Trophoblast cell (in vitro differentiated cells and primary cell): ENCODE data around the gene DDIT4.

Source experiments
- DNase-seq, 2 donors: peaks; one replicate each; pipeline ENCODE4 v3.0.0-alpha.2; 2016
- H2AFZ ChIP-seq: 2 replicates; pipeline ENCODE4 v1.6.1; 2013; ENCODE audit warnings: low read length, moderate library complexity, mild to moderate bottlenecking; ENCODE audit not compliant: insufficient read depth, poor library complexity
- H2AK5ac ChIP-seq: 2 replicates; pipeline ENCODE4 v1.6.1; 2013; ENCODE audit warnings: mild to moderate bottlenecking, low read length
- H2BK120ac ChIP-seq: 2 replicates; pipeline ENCODE4 v1.6.1; 2013; ENCODE audit warnings: low read length, mild to moderate bottlenecking, moderate library complexity; ENCODE audit not compliant: insufficient read depth, poor library complexity
- H2BK12ac ChIP-seq: 2 replicates; pipeline ENCODE4 v1.6.1; 2013; ENCODE audit warnings: mild to moderate bottlenecking, low read length, moderate library complexity
- H2BK5ac ChIP-seq: 2 replicates; pipeline ENCODE4 v1.6.1; 2013; ENCODE audit warnings: low read length, low read depth, moderate library complexity, mild to moderate bottlenecking; ENCODE audit not compliant: poor library complexity
- H3K14ac ChIP-seq: 2 replicates; pipeline ENCODE4 v1.6.1; 2013; ENCODE audit warnings: mild to moderate bottlenecking, low read length
- H3K18ac ChIP-seq: 2 replicates; pipeline ENCODE4 v1.6.1; 2013; ENCODE audit warnings: mild to moderate bottlenecking, low read length
- H3K23ac ChIP-seq: 2 replicates; pipeline ENCODE4 v1.6.1; 2013; ENCODE audit warnings: low read length
- H3K27ac ChIP-seq: 2 replicates; pipeline ENCODE4 v1.5.1; 2013; ENCODE audit warnings: low read depth, mild to moderate bottlenecking, inconsistent platforms, low read length, moderate library complexity
- H3K27me3 ChIP-seq: 2 replicates; pipeline ENCODE4 v1.6.1; 2013; ENCODE audit warnings: inconsistent platforms, mild to moderate bottlenecking, low read length, moderate library complexity; ENCODE audit not compliant: insufficient read depth
- H3K36me3 ChIP-seq, 2 experiments: 1 replicate in 1 of 2; 2 replicates in 1 of 2; pipeline ENCODE4 v1.6.1; 2013; ENCODE audit warnings: low read length in 2 of 2, mild to moderate bottlenecking in 2 of 2, moderate library complexity in 1 of 2; ENCODE audit not compliant: insufficient read depth in 2 of 2, control insufficient read depth in 1 of 2
- H3K4ac ChIP-seq: 2 replicates; pipeline ENCODE4 v1.6.1; 2013; ENCODE audit warnings: low read depth, mild to moderate bottlenecking, low read length, moderate library complexity
- H3K4me1 ChIP-seq, 2 experiments: 1 replicate in 1 of 2; 2 replicates in 1 of 2; pipeline ENCODE4 v1.6.1; 2013; ENCODE audit warnings: low read length in 2 of 2, mild to moderate bottlenecking in 2 of 2, moderate library complexity in 1 of 2; ENCODE audit not compliant: insufficient read depth in 2 of 2, control insufficient read depth in 1 of 2
- H3K4me2 ChIP-seq: 2 replicates; pipeline ENCODE4 v1.6.1; 2013; ENCODE audit warnings: inconsistent platforms, mild to moderate bottlenecking, low read length, moderate library complexity
- H3K4me3 ChIP-seq: 2 replicates; pipeline ENCODE4 v1.5.1; 2013; ENCODE audit warnings: mild to moderate bottlenecking, low read depth, low read length, inconsistent platforms
- H3K79me1 ChIP-seq: one replicate; pipeline ENCODE4 v1.6.1; 2013; ENCODE audit warnings: low read length
- H3K79me2 ChIP-seq: 2 replicates; pipeline ENCODE4 v1.6.1; 2013; ENCODE audit warnings: low read length, mild to moderate bottlenecking; ENCODE audit not compliant: control insufficient read depth, insufficient read depth, poor library complexity
- H3K9ac ChIP-seq: 2 replicates; pipeline ENCODE4 v1.6.1; 2013; ENCODE audit warnings: mild to moderate bottlenecking, low read length
- H3K9me3 ChIP-seq: 2 replicates; pipeline ENCODE4 v1.6.1; 2013; ENCODE audit warnings: low read depth, mild to moderate bottlenecking, control low read depth, inconsistent platforms, low read length; ENCODE audit not compliant: insufficient read depth
- H4K12ac ChIP-seq: 2 replicates; pipeline ENCODE4 v1.6.1; 2013; ENCODE audit warnings: low read depth, mild to moderate bottlenecking, low read length, moderate library complexity
- H4K8ac ChIP-seq: 2 replicates; pipeline ENCODE4 v1.6.1; 2013; ENCODE audit warnings: low read depth, mild to moderate bottlenecking, low read length, moderate library complexity
- H4K91ac ChIP-seq: one replicate; pipeline ENCODE4 v1.6.1; 2013; ENCODE audit warnings: low read depth, mild to moderate bottlenecking, low read length, moderate library complexity
- WGBS: extraction: QIAGEN DNeasy Blood & Tissue Kit; methylation state at CpG from one replicate; pipeline ENCODE4 v1.1.7; 2013; ENCODE audit warnings: missing lambda C conversion rate; ENCODE audit not compliant: insufficient read length, insufficient coverage; ENCODE audit errors: extremely low coverage; 5-methylcytosine and 5-hydroxymethylcytosine counted together

Gene DDIT4

DNA sequence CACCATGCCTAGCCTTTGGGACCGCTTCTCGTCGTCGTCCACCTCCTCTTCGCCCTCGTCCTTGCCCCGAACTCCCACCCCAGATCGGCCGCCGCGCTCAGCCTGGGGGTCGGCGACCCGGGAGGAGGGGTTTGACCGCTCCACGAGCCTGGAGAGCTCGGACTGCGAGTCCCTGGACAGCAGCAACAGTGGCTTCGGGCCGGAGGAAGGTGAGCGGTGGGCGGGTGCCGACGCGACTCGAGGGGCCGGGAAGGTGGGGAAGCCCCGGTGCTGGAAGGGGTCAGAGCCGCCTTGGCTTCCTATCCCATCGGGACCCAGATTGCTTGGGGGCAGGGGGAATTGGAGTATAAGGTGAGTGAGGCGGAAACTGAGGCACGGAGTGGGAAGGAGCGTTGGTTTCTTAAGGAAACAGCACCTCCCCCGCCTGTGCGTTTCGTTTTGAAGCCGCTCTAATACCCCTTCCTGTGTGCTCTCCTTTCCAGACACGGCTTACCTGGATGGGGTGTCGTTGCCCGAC, 547 bp downstream of the DDIT4 start:
- peaks cover 14 to 25% of the 10 kb centered on the region in 2 experiments for H3K4me1 ChIP-seq
- H3K23ac ChIP-seq: no peak overlapping the region
- H3K27me3 ChIP-seq: no peaks in the 10 kb centered on the region
- H3K79me1 ChIP-seq: peaks cover 22% of the 10 kb centered on the region
- H3K27ac ChIP-seq: peak overlapping the region; percentile 62
- peak overlapping the region; percentile 52 for H2BK120ac ChIP-seq
- peak overlapping the region; percentile 63 for H4K91ac ChIP-seq
- peak overlapping the region; percentile 81 for H3K4me2 ChIP-seq
- H3K4ac ChIP-seq: peak overlapping the region; percentile 73
- no peak overlapping the region for H4K12ac ChIP-seq
- peak overlapping the region; percentile 73 for H2BK5ac ChIP-seq
- H3K4me3 ChIP-seq: peak overlapping the region; percentile 92
- H4K8ac ChIP-seq: peak overlapping the region; percentile 32
- whole genome bisulfite sequencing: no CpG with 5 or more reads among the region's 40 CpGs
- H3K9ac ChIP-seq: peak overlapping the region; percentile 89
- peak overlapping the region; percentile 9 for H2BK12ac ChIP-seq
- H2AK5ac ChIP-seq: peak overlapping the region; percentile 26
- DNase-seq: no peak
- H3K9me3 ChIP-seq: no peaks in the 10 kb centered on the region
- H2AFZ ChIP-seq: peak overlapping the region; percentile 14
- H3K18ac ChIP-seq: peak overlapping the region; percentile 73
- peak overlapping the region; percentile 58 for H3K14ac ChIP-seq
- H3K36me3 ChIP-seq: peaks cover 12 to 15% of the 10 kb centered on the region in 2 experiments
- H3K79me2 ChIP-seq: peaks cover 20% of the 10 kb centered on the region

- Histone ChIP-seq H3K9ac (peak overlapping the region; percentile 89), H2AFZ (no peak overlapping the region), H2BK12ac (no peak overlapping the region), H4K91ac (peak overlapping the region; percentile 63), H3K14ac (peak overlapping the region; percentile 58), H3K18ac (peak overlapping the region; percentile 73), H3K79me2 (peaks cover 20% of the 10 kb centered on the region), H4K8ac (peak overlapping the region; percentile 32), H3K79me1 (peaks cover 22% of the 10 kb centered on the region), H3K27me3 (no peaks in the 10 kb centered on the region), H3K4me2 (peak overlapping the region; percentile 81), H3K4me1 (peaks cover 14 to 25% of the 10 kb centered on the region in 2 experiments), H2BK5ac (peak overlapping the region; percentile 7), H3K36me3 (peaks cover 12 to 15% of the 10 kb centered on the region in 2 experiments), H4K12ac (no peak overlapping the region), H3K27ac (peak overlapping the region; percentile 62), H3K4ac (peak overlapping the region; percentile 35), H3K4me3 (peak overlapping the region; percentile 92), H3K9me3 (no peaks in the 10 kb centered on the region), H3K23ac (no peak overlapping the region), H2BK120ac (no peak overlapping the region), H2AK5ac (no peak overlapping the region)
- no CpG with 5 or more reads among the region's 26 CpGs for WGBS
- DNase-seq: no peak
These were observed 1.1 kb downstream of the DDIT4 start for GRCh38 chr10:72274730-72275350.

- H3K27me3 ChIP-seq: no peaks in the 10 kb centered on the region
- H3K23ac ChIP-seq: no peak overlapping the region
- H4K12ac ChIP-seq: no peak overlapping the region
- peak overlapping the region; percentile 92 for H3K4me3 ChIP-seq
- no peaks in the 10 kb centered on the region for H3K9me3 ChIP-seq
- H3K9ac ChIP-seq: no peak overlapping the region
- no peak overlapping the region for H2BK12ac ChIP-seq
- H4K8ac ChIP-seq: no peak overlapping the region
- peaks cover 22% of the 10 kb centered on the region for H3K79me1 ChIP-seq
- DNase-seq: no peak
- peak overlapping the region; percentile 25 for H3K14ac ChIP-seq
- H3K4ac ChIP-seq: no peak overlapping the region
- H2AK5ac ChIP-seq: no peak overlapping the region
- peak overlapping the region; percentile 73 for H3K18ac ChIP-seq
- no peak overlapping the region for H2BK5ac ChIP-seq
- no peak overlapping the region for H4K91ac ChIP-seq
- H2BK120ac ChIP-seq: no peak overlapping the region
- WGBS: no CpG with 5 or more reads among the region's 12 CpGs
- H3K4me1 ChIP-seq: peaks cover 14 to 25% of the 10 kb centered on the region in 2 experiments
- peak overlapping the region; percentile 62 for H3K27ac ChIP-seq
- H3K4me2 ChIP-seq: peak overlapping the region; percentile 81
- peaks cover 12 to 15% of the 10 kb centered on the region in 2 experiments for H3K36me3 ChIP-seq
- no peak overlapping the region for H2AFZ ChIP-seq
- peaks cover 20% of the 10 kb centered on the region for H3K79me2 ChIP-seq
These were observed 1.8 kb downstream of the DDIT4 start for GRCh38 chr10:72275351-72276012.

DNA sequence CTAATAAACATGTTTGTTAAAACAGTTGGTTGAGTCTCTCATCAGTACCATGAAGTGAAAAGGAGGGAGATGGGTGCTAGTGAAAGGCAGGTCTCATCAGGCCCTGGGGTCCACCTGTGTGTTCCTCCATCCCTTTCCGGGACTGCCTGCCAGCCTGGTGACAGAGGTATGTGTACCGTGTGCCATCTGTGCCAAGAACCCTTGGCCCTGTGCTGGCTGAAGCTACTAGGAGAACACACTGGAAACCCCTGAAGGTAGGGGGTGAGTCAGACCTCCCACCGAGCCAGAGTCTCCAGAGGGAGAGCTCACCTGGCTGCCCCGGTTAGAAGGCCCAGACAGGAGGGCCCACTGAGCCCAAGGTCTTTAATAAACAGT, 2.3 kb downstream of the DDIT4 start:
- H2AFZ ChIP-seq: no peak overlapping the region
- no peak overlapping the region for H3K23ac ChIP-seq
- H2AK5ac ChIP-seq: no peak overlapping the region
- no peak overlapping the region for H2BK5ac ChIP-seq
- no peak overlapping the region for H4K12ac ChIP-seq
- H3K4me3 ChIP-seq: no peak overlapping the region
- no peak overlapping the region for H4K91ac ChIP-seq
- H3K18ac ChIP-seq: no peak overlapping the region
- H3K9me3 ChIP-seq: no peaks in the 10 kb centered on the region
- H3K79me1 ChIP-seq: peaks cover 17% of the 10 kb centered on the region
- H2BK12ac ChIP-seq: no peak overlapping the region
- H3K14ac ChIP-seq: peak overlapping the region; percentile 33
- H4K8ac ChIP-seq: peak overlapping the region; percentile 8
- peaks cover 20% of the 10 kb centered on the region for H3K79me2 ChIP-seq
- peaks cover 14 to 21% of the 10 kb centered on the region in 2 experiments for H3K4me1 ChIP-seq
- DNase-seq: no peak
- H3K4me2 ChIP-seq: no peak overlapping the region
- H3K36me3 ChIP-seq: peaks cover 12 to 15% of the 10 kb centered on the region in 2 experiments
- H3K27me3 ChIP-seq: no peaks in the 10 kb centered on the region
- no peak overlapping the region for H3K4ac ChIP-seq
- WGBS: no CpG with 5 or more reads among the region's 4 CpGs
- no peak overlapping the region for H2BK120ac ChIP-seq
- peak overlapping the region; percentile 20 for H3K27ac ChIP-seq
- H3K9ac ChIP-seq: no peak overlapping the region
